SK-N-SH (cell line): ENCODE measurements around the gene MBD6. TPM values are rescaled to one million over a fixed set of nuclear protein-coding genes. Genes with fewer than 3 reads are reported as not detected.

ENCODE experiments used
- CTCF ChIA-PET: fragments of 300-600, 350-600 bp; formaldehyde crosslinking; extraction: SDS; loops from one replicate; lab custom pipeline; 2021; lab: Yijun Ruan, JAX
- POLR2A ChIA-PET: fragments of 350-600 bp; sonication (Branson Sonifier 250); formaldehyde crosslinking; extraction: SDS; loops from one replicate; lab custom pipeline; 2020; ENCODE audit warnings: antibody characterized with exemption, inconsistent platforms; lab: Yijun Ruan, JAX
- DNase-seq: peaks from one replicate; pipeline ENCODE4 v3.0.0; 2012
- H2AFZ ChIP-seq: fragments of 200-600 bp; sonication (generic); 2 replicates; pipeline ENCODE4 v1.8.1; 2016; ENCODE audit warnings: antibody characterized with exemption, mild to moderate bottlenecking, low read depth
- H3F3A ChIP-seq: fragments of 200-600 bp; sonication (generic); replicated peaks from 2 replicates; pipeline ENCODE3; 2016; ENCODE audit warnings: antibody characterized with exemption, mild to moderate bottlenecking; ENCODE audit not compliant: insufficient read depth
- H3K27ac ChIP-seq, 2 experiments: fragments of 200-500 bp in 1 of 2; fragments of 200-600 bp in 1 of 2; sonication (Bioruptor generic) in 1 of 2; sonication (generic), shearing (Covaris generic) in 1 of 2; 2 replicates each; pipeline versions ENCODE4 v1.5.1 to v1.6.1; 2014 to 2016; ENCODE audit warnings: low read depth in 2 of 2, inconsistent platforms in 1 of 2, low read length in 1 of 2, mild to moderate bottlenecking in 1 of 2, mixed read lengths in 1 of 2
- H3K27me3 ChIP-seq: fragments of 200-600 bp; sonication (generic), shearing (Covaris generic); 2 replicates; pipeline ENCODE4 v1.6.1; 2016; ENCODE audit warnings: mixed run types; ENCODE audit not compliant: insufficient read depth
- H3K36me3 ChIP-seq, 2 experiments: fragments of 200-500 bp in 1 of 2; fragments of 200-600 bp in 1 of 2; sonication (Bioruptor generic) in 1 of 2; sonication (generic) in 1 of 2; replicated peaks in 1 of 2; 2 replicates each; pipeline versions ENCODE3 to v1.5.1; 2014 to 2016; ENCODE audit warnings: low read length in 1 of 2, mild to moderate bottlenecking in 1 of 2; ENCODE audit not compliant: insufficient read depth in 2 of 2, control insufficient read depth in 1 of 2
- H3K4me1 ChIP-seq, 2 experiments: fragments of 200-500 bp in 1 of 2; fragments of 200-600 bp in 1 of 2; sonication (Bioruptor generic) in 1 of 2; sonication (generic), shearing (Covaris generic) in 1 of 2; 2 replicates each; pipeline versions ENCODE4 v1.5.1 to v1.6.1; 2014 to 2016; ENCODE audit warnings: low read depth in 1 of 2, low read length in 1 of 2, mixed run types in 1 of 2; ENCODE audit not compliant: insufficient read depth in 2 of 2, control insufficient read depth in 1 of 2
- H3K4me2 ChIP-seq: fragments of 200-600 bp; sonication (generic), shearing (Covaris generic); 2 replicates; pipeline ENCODE4 v1.6.1; 2017; ENCODE audit warnings: mixed run types
- H3K4me3 ChIP-seq, 2 experiments: fragments of 200-500 bp in 1 of 2; fragments of 200-600 bp in 1 of 2; sonication (Bioruptor generic) in 1 of 2; sonication (generic), shearing (Covaris generic) in 1 of 2; 2 replicates each; pipeline versions ENCODE4 v1.5.1 to v1.8.1; 2014 to 2016; ENCODE audit warnings: low read depth in 2 of 2, inconsistent platforms in 1 of 2, low read length in 1 of 2, mild to moderate bottlenecking in 1 of 2, mixed read lengths in 1 of 2, moderate library complexity in 1 of 2
- H3K79me2 ChIP-seq: fragments of 200-600 bp; sonication (generic); 2 replicates; pipeline ENCODE4 v1.8.1; 2017; ENCODE audit warnings: mild to moderate bottlenecking; ENCODE audit not compliant: insufficient read depth
- H3K9ac ChIP-seq: fragments of 200-600 bp; sonication (generic); 2 replicates; pipeline ENCODE4 v1.6.1; 2017; ENCODE audit warnings: mixed run types
- H3K9me2 ChIP-seq: fragments of 200-600 bp; sonication (generic); 2 replicates; pipeline ENCODE4 v1.6.1; 2017; ENCODE audit warnings: mixed run types
- H3K9me3 ChIP-seq: fragments of 200-600 bp; sonication (generic); 2 replicates; pipeline ENCODE4 v1.6.1; 2017; ENCODE audit warnings: mixed run types, mild to moderate bottlenecking, moderate library complexity
- H4K20me1 ChIP-seq: fragments of 200-600 bp; sonication (generic); 2 replicates; pipeline ENCODE4 v1.6.1; 2017; ENCODE audit warnings: mild to moderate bottlenecking, mixed run types; ENCODE audit not compliant: insufficient read depth
- CHD2 ChIP-seq: fragments of 150-350 bp; IDR thresholded peaks from 2 replicates; pipeline ENCODE4 v1.6.1; 2018; ENCODE audit warnings: low read length; ENCODE audit not compliant: partially characterized antibody
- FOSL2 ChIP-seq: IDR thresholded peaks from 2 replicates; pipeline ENCODE4 v1.4.0; 2012; ENCODE audit warnings: low read depth, mild to moderate bottlenecking, moderate library complexity, borderline replicate concordance
- GATA2 ChIP-seq: sonication (generic); formaldehyde crosslinking; IDR thresholded peaks from 2 replicates; pipeline ENCODE4 v1.5.0; 2020; ENCODE audit warnings: mild to moderate bottlenecking, missing genetic modification reagents
- MEF2A ChIP-seq: IDR thresholded peaks from 2 replicates; pipeline ENCODE4 v1.4.0; 2012; ENCODE audit warnings: low read depth, borderline replicate concordance
- MXI1 ChIP-seq: IDR thresholded peaks from 2 replicates; pipeline ENCODE4 v1.6.1; 2012; ENCODE audit warnings: mild to moderate bottlenecking, low read depth, low read length, improper control_type of control experiment
- NFIC ChIP-seq: IDR thresholded peaks from 2 replicates; pipeline ENCODE4 v1.4.0; 2012; ENCODE audit warnings: borderline replicate concordance
- NRF1 ChIP-seq: IDR thresholded peaks from 2 replicates; pipeline ENCODE4 v1.6.1; 2012; ENCODE audit warnings: low read depth, mild to moderate bottlenecking, low read length
- RCOR1 ChIP-seq: fragments of 150-350 bp; IDR thresholded peaks from 2 replicates; pipeline ENCODE4 v1.6.1; 2017; ENCODE audit warnings: antibody characterized with exemption, low read length
- RXRA ChIP-seq: IDR thresholded peaks from 2 replicates; pipeline ENCODE4 v1.4.0; 2012; ENCODE audit warnings: low read depth, mild to moderate bottlenecking, borderline replicate concordance
- TCF12 ChIP-seq: IDR thresholded peaks from 2 replicates; pipeline ENCODE4 v1.4.0; 2012
- TEAD4 ChIP-seq: IDR thresholded peaks from 2 replicates; pipeline ENCODE4 v1.4.0; 2012; ENCODE audit warnings: mild to moderate bottlenecking, borderline replicate concordance; ENCODE audit not compliant: insufficient read depth
- WGBS: methylation state at CpG from one replicate; pipeline ENCODE4 v1.1.6; 2017; ENCODE audit warnings: low lambda C conversion rate; 5-methylcytosine and 5-hydroxymethylcytosine counted together
- polyA plus RNA-seq, 3 experiments: library from polyadenylated mRNA; depleted of rRNA; stranded (reverse); fragments of >200 nt; gene quantifications; 2 replicates each; pipeline ENCODE4 v1.2.3, GENCODE V29; 2012
- TF ChIP-seq, protein P1 (sequence below): IDR thresholded peaks from 2 replicates; pipeline ENCODE4 v1.4.0; 2012; ENCODE audit warnings: low read depth, borderline replicate concordance
- TF ChIP-seq, protein P2 (sequence below): IDR thresholded peaks from 2 replicates; pipeline ENCODE4 v1.6.1; 2012; ENCODE audit warnings: mild to moderate bottlenecking, low read depth, low read length, moderate library complexity
- TF ChIP-seq, protein P3 (sequence below): fragments of 200-600 bp; sonication (generic); IDR thresholded peaks from 2 replicates; pipeline ENCODE4 v1.6.1; 2017; ENCODE audit warnings: antibody characterized with exemption, mild to moderate bottlenecking, moderate library complexity
- TF ChIP-seq, protein P4 (sequence below): IDR thresholded peaks from 2 replicates; pipeline ENCODE4 v1.4.0; 2012; ENCODE audit warnings: low read depth
- TF ChIP-seq, protein P5 (sequence below): fragments of 150-350 bp; IDR thresholded peaks from 2 replicates; pipeline ENCODE4 v1.6.1; 2017; ENCODE audit warnings: antibody characterized with exemption, low read length, low read depth, borderline replicate concordance
- TF ChIP-seq, protein P6 (sequence below): IDR thresholded peaks from 2 replicates; pipeline ENCODE4; 2012

Gene MBD6
- polyA plus RNA-seq, 1 of the 3 experiments (the other 2 are of a cell fraction), result 8.6 TPM

DNA sequence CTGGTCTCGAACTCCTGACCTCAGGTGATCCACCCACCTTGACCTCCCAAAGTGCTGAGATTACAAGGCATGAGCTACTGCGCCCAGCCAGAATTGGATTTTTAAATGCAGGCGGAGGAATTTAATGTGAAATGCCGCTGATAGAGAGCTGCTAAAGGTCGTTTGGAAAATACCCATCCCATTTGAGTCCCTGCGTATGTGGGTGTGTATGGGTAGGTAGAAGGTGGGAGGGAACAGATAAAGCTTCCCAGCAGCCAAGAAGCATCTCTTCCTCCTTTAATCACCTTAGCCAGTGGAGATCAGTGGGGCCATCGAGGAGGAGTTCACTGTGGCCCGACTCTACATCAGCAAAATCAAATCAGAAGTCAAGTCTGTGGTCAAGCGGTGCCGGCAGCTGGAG is 52.2 kb downstream of the MBD6 start (continued):
- TF ChIP-seq, protein P1, sequence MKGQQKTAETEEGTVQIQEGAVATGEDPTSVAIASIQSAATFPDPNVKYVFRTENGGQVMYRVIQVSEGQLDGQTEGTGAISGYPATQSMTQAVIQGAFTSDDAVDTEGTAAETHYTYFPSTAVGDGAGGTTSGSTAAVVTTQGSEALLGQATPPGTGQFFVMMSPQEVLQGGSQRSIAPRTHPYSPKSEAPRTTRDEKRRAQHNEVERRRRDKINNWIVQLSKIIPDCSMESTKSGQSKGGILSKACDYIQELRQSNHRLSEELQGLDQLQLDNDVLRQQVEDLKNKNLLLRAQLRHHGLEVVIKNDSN, result no peak

- ChIA-PET POLR2A (interaction anchor here (0.6 kb wide), 1 partner anchor 36 kb away, joined by 3 read pairs; no protein-coding TSS in a partner anchor), CTCF (interaction anchor here (1.1 to 11.3 kb wide), 5 partner anchors 7 to 117 kb away, joined by 5 to 110 read pairs (median 14); partner anchors contain the start of gene B4GALNT1)
- Histone ChIP-seq H3K9ac (no peak overlapping the region), H3K9me2 (no peaks in the 10 kb centered on the region), H3K79me2 (no peaks in the 10 kb centered on the region), H3K4me3 (no peak overlapping the region), H3K4me2 (no peak overlapping the region), H3K9me3 (no peaks in the 10 kb centered on the region), H3K27ac (no peak overlapping the region), H3K27me3 (no peaks in the 10 kb centered on the region), H3K4me1 (no peaks in the 10 kb centered on the region), H4K20me1 (no peaks in the 10 kb centered on the region), H3K36me3 (peaks cover 23 to 71% of the 10 kb centered on the region in 2 experiments), H3F3A (no peaks in the 10 kb centered on the region), H2AFZ (no peak overlapping the region)
- TF ChIP-seq, protein P2, sequence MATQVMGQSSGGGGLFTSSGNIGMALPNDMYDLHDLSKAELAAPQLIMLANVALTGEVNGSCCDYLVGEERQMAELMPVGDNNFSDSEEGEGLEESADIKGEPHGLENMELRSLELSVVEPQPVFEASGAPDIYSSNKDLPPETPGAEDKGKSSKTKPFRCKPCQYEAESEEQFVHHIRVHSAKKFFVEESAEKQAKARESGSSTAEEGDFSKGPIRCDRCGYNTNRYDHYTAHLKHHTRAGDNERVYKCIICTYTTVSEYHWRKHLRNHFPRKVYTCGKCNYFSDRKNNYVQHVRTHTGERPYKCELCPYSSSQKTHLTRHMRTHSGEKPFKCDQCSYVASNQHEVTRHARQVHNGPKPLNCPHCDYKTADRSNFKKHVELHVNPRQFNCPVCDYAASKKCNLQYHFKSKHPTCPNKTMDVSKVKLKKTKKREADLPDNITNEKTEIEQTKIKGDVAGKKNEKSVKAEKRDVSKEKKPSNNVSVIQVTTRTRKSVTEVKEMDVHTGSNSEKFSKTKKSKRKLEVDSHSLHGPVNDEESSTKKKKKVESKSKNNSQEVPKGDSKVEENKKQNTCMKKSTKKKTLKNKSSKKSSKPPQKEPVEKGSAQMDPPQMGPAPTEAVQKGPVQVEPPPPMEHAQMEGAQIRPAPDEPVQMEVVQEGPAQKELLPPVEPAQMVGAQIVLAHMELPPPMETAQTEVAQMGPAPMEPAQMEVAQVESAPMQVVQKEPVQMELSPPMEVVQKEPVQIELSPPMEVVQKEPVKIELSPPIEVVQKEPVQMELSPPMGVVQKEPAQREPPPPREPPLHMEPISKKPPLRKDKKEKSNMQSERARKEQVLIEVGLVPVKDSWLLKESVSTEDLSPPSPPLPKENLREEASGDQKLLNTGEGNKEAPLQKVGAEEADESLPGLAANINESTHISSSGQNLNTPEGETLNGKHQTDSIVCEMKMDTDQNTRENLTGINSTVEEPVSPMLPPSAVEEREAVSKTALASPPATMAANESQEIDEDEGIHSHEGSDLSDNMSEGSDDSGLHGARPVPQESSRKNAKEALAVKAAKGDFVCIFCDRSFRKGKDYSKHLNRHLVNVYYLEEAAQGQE, result no peak
- no peak for TF ChIP-seq GATA2 (CRISPR knock-in tag)
- no peak for TF ChIP-seq RXRA
- TF ChIP-seq TCF12, result no peak
- TF ChIP-seq MEF2A, result no peak
- no peak for TF ChIP-seq NFIC
- no peak for TF ChIP-seq TEAD4
- TF ChIP-seq FOSL2, result no peak
- TF ChIP-seq RCOR1, result no peak
- TF ChIP-seq, protein P1, result no peak
- TF ChIP-seq, protein P3, sequence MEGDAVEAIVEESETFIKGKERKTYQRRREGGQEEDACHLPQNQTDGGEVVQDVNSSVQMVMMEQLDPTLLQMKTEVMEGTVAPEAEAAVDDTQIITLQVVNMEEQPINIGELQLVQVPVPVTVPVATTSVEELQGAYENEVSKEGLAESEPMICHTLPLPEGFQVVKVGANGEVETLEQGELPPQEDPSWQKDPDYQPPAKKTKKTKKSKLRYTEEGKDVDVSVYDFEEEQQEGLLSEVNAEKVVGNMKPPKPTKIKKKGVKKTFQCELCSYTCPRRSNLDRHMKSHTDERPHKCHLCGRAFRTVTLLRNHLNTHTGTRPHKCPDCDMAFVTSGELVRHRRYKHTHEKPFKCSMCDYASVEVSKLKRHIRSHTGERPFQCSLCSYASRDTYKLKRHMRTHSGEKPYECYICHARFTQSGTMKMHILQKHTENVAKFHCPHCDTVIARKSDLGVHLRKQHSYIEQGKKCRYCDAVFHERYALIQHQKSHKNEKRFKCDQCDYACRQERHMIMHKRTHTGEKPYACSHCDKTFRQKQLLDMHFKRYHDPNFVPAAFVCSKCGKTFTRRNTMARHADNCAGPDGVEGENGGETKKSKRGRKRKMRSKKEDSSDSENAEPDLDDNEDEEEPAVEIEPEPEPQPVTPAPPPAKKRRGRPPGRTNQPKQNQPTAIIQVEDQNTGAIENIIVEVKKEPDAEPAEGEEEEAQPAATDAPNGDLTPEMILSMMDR, result no peak
- TF ChIP-seq NRF1, result no peak
- TF ChIP-seq CHD2, result no peak
- TF ChIP-seq, protein P4, sequence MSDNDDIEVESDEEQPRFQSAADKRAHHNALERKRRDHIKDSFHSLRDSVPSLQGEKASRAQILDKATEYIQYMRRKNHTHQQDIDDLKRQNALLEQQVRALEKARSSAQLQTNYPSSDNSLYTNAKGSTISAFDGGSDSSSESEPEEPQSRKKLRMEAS, result no peak
- TF ChIP-seq, protein P5, sequence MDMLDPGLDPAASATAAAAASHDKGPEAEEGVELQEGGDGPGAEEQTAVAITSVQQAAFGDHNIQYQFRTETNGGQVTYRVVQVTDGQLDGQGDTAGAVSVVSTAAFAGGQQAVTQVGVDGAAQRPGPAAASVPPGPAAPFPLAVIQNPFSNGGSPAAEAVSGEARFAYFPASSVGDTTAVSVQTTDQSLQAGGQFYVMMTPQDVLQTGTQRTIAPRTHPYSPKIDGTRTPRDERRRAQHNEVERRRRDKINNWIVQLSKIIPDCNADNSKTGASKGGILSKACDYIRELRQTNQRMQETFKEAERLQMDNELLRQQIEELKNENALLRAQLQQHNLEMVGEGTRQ, result no peak
- TF ChIP-seq MXI1, result no peak
- TF ChIP-seq, protein P6, sequence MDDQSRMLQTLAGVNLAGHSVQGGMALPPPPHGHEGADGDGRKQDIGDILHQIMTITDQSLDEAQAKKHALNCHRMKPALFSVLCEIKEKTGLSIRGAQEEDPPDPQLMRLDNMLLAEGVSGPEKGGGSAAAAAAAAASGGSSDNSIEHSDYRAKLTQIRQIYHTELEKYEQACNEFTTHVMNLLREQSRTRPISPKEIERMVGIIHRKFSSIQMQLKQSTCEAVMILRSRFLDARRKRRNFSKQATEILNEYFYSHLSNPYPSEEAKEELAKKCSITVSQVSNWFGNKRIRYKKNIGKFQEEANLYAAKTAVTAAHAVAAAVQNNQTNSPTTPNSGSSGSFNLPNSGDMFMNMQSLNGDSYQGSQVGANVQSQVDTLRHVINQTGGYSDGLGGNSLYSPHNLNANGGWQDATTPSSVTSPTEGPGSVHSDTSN, result no peak
- 73% methylated on average over 6 of the region's 12 CpGs for WGBS
- DNase-seq, result no peak
These were observed 53.4 kb downstream of the MBD6 start for GRCh38 chr12:57575771-57576612.
